Prostate gland (tissue), 2 donors: ENCODE data around the gene TCF7. TPM values are rescaled to one million over a fixed set of nuclear protein-coding genes. Genes with fewer than 3 reads are reported as not detected.
A peak's percentile ranks its signal among the peaks of the same experiment; 100 is the strongest.

Experiments used
- DNase-seq: peaks from one replicate; pipeline ENCODE4 v3.0.0-alpha.2; 2019; ENCODE audit warnings: low spot score
- H3K27ac ChIP-seq, 2 donors: fragments of 200-600 bp; sonication (generic); 2 replicates each; pipeline ENCODE4 v1.5.1; 2017 to 2019
- H3K27me3 ChIP-seq: fragments of 200-600 bp; sonication (generic); replicated peaks from 2 replicates; pipeline ENCODE4 v1.5.1; 2019; ENCODE audit not compliant: insufficient read depth
- H3K36me3 ChIP-seq, 2 donors: fragments of 200-600 bp; sonication (generic); 1 replicate in 1 of 2; 2 replicates in 1 of 2; pipeline versions ENCODE4 v1.5.1 to v1.8.1; 2017 to 2019
- H3K4me1 ChIP-seq: fragments of 200-600 bp; sonication (generic); replicated peaks from 2 replicates; pipeline ENCODE4 v1.5.1; 2019
- H3K4me3 ChIP-seq, 2 donors: fragments of 200-600 bp; sonication (generic); 2 replicates each; pipeline ENCODE4 v1.5.1; 2017 to 2019
- H3K9me3 ChIP-seq: fragments of 200-600 bp; sonication (generic); 2 replicates; pipeline ENCODE4 v1.5.1; 2017
- POLR2A ChIP-seq: fragments of 450-650 bp; IDR thresholded peaks from one replicate; pipeline ENCODE4 v1.6.1; 2016; ENCODE audit warnings: antibody characterized with exemption, mild to moderate bottlenecking
- POLR2AphosphoS5 ChIP-seq: sonication (generic); formaldehyde crosslinking; IDR thresholded peaks from one replicate; pipeline ENCODE4 v1.6.1; 2017; ENCODE audit warnings: antibody characterized with exemption
- WGBS: methylation state at CpG from one replicate; pipeline ENCODE4 v1.1.5; 2018; 5-methylcytosine and 5-hydroxymethylcytosine counted together
- intact Hi-C: fragments of 100-400 bp; cut with DNase I; formaldehyde crosslinking; loops from one replicate; pipeline ENCODE4 v1.14.2; 2022
- total RNA-seq, 2 donors: library from RNA; depleted of rRNA; stranded (reverse); fragments of >200 nt; gene quantifications; one replicate each; pipeline ENCODE4 v1.1.0, GENCODE V29; 2016
- TF ChIP-seq, protein P1 (sequence below), 4 experiments: fragments of 200-600 bp in 2 of 4; fragments of 450-650 bp in 2 of 4; sonication (generic) in 2 of 4; IDR thresholded peaks; 1 replicate in 3 of 4; 2 replicates in 1 of 4; pipeline ENCODE4 v1.5.1; 2016 to 2019; ENCODE audit warnings: antibody characterized with exemption in 4 of 4, mild to moderate bottlenecking in 2 of 4, moderate library complexity in 2 of 4

TCF7 gene
- total RNA-seq, 2 donors from 2014 or later, result 8.1 to 9.8 TPM

- H3K9me3 ChIP-seq, result no peaks in the 10 kb centered on the region
- H3K36me3 ChIP-seq, result no peaks in the 10 kb centered on the region
- 40% methylated on average over 13 of the region's 14 CpGs for WGBS
- H3K4me3 ChIP-seq, result no peak overlapping the region
- intact Hi-C loops, result no loop called here
- H3K4me1 ChIP-seq, result peaks cover 11% of the 10 kb centered on the region
- H3K27ac ChIP-seq, result peak overlapping the region; percentile 43 to 64
- H3K27me3 ChIP-seq, result no peaks in the 10 kb centered on the region
- TF ChIP-seq, protein P1, sequence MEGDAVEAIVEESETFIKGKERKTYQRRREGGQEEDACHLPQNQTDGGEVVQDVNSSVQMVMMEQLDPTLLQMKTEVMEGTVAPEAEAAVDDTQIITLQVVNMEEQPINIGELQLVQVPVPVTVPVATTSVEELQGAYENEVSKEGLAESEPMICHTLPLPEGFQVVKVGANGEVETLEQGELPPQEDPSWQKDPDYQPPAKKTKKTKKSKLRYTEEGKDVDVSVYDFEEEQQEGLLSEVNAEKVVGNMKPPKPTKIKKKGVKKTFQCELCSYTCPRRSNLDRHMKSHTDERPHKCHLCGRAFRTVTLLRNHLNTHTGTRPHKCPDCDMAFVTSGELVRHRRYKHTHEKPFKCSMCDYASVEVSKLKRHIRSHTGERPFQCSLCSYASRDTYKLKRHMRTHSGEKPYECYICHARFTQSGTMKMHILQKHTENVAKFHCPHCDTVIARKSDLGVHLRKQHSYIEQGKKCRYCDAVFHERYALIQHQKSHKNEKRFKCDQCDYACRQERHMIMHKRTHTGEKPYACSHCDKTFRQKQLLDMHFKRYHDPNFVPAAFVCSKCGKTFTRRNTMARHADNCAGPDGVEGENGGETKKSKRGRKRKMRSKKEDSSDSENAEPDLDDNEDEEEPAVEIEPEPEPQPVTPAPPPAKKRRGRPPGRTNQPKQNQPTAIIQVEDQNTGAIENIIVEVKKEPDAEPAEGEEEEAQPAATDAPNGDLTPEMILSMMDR (IDR thresholded peaks at IDR 0.05), result no peak
- TF ChIP-seq POLR2AphosphoS5 (no peak), POLR2A (no peak)
- DNase-seq, result no peak
Measured at GRCh38 chr5:134125039-134126015, 10.8 kb downstream of the TCF7 start.

DNA sequence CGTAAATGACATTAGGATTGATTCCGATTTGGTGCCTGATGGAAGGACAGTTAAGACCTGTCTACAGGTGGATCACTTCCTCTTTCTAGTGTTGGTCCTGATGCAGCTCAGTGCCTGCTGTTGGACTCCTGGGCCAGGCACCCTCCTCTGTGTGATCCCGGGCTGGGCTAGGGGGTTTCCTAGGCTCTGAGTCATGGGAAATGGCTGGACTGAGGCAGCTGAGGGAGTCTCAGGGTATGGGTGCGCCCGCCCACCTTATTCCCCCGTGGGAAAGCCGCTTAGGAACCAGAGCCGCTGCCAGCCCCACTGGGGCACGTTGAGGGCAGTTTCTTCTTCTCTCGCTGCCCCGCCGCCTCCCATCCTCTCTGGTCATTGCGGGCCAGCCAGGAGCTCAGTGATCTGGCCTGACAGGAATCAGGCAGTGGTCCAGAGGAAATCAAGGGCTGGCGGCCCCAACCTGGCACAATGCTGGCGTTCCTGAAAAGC lies 12.9 kb downstream of the TCF7 start:
- Histone ChIP-seq H3K4me3 (no peak overlapping the region), H3K4me1 (peaks cover 11% of the 10 kb centered on the region), H3K36me3 (no peaks in the 10 kb centered on the region), H3K27me3 (no peaks in the 10 kb centered on the region), H3K27ac (no peak overlapping the region), H3K9me3 (no peaks in the 10 kb centered on the region)
- WGBS, result 38% methylated on average over 15 of the region's 15 CpGs
- intact Hi-C loops, result no loop called here
- TF ChIP-seq, protein P1 (IDR thresholded peaks at IDR 0.05), result no peak
- TF ChIP-seq POLR2A (no peak), POLR2AphosphoS5 (no peak)
- peak; percentile 29 for DNase-seq

DNA sequence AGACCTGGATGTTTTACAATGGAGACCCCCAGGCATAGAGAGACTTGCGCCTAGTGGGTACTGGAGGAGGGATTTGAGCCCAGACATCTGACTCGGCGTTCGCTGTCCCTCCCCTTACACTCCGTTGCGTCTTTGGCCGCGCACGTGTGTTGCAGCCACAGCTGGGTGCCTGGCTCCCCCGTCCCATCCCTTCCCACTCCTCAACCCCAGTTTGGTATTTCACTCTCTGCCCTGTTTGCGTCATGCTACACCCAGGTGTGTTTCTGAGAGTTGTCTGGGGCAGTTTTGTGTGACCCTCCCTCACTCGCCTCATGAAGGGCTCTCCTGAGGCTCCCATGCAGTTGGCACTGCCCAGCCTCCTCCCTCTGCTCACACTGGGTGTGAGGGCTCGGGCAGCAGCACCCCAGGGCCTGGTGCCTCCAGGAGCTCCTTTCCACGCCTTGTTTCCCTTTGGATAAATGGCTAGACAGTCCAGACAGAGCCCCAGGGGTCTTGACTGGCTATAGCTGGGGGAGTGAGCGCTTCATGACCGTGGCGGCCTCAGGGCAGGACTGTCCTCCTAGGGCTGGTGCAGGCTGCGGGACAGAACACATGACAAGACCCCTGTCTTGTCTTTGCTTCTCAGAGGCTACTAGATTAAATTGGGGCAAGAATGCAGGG lies 13.6 kb downstream of the TCF7 start:
- Histone ChIP-seq H3K9me3 (no peaks in the 10 kb centered on the region), H3K27ac (no peak overlapping the region), H3K4me3 (no peak overlapping the region), H3K4me1 (peaks cover 11% of the 10 kb centered on the region), H3K36me3 (no peaks in the 10 kb centered on the region), H3K27me3 (no peaks in the 10 kb centered on the region)
- TF ChIP-seq, protein P1 (IDR thresholded peaks at IDR 0.05), result no peak
- 50% methylated on average over 18 of the region's 18 CpGs for WGBS
- no peak for DNase-seq
- intact Hi-C loops, result no loop called here

GRCh38 chr5:134128648-134128995 lies 14.1 kb downstream of the TCF7 start:
- Histone ChIP-seq H3K9me3 (no peaks in the 10 kb centered on the region), H3K4me1 (peaks cover 11% of the 10 kb centered on the region), H3K4me3 (no peak overlapping the region), H3K36me3 (no peaks in the 10 kb centered on the region), H3K27me3 (no peaks in the 10 kb centered on the region), H3K27ac (no peak overlapping the region)
- intact Hi-C loops, result no loop called here
- DNase-seq, result no peak
- WGBS, result 55% methylated on average over 5 of the region's 5 CpGs
- TF ChIP-seq POLR2AphosphoS5, result no peak
- no peak for TF ChIP-seq POLR2A
- TF ChIP-seq, protein P1 (IDR thresholded peaks at IDR 0.05), result no peak
